GM12875 (cell line): Measurements from ENCODE around the gene CAPN13.

Source experiments
- H3K4me3 ChIP-seq: one replicate; pipeline ENCODE4 v1.5.1; 2011; ENCODE audit warnings: low read depth, low read length, control low read depth
- TF ChIP-seq, protein P1 (sequence below): IDR thresholded peaks from 2 replicates; pipeline ENCODE4 v1.5.1; 2011; ENCODE audit warnings: low read depth, mild to moderate bottlenecking, control low read depth, inconsistent platforms, low read length, moderate library complexity, borderline replicate concordance; ENCODE audit not compliant: insufficient read depth

The CAPN13 gene

DNA sequence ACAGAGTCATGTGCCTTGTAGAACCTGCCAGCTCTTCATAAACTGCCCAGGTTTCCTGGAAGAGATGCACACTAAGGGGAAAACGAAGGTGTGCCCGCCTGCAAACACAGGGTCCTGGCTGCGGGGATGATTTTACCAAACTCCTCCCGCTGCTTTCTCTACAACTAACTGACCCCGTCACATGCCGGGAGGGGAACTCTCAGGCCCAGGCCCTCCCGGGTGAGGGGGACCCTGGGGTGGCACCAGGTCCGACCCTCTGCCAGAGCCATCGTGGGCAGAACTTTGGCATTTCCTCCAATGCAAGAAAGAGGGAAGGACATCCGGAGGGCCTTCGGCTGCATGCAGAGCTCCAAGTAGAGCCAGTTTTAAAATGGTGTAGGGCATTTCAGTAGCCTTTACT lies 28.6 kb downstream of the CAPN13 start:
- no peak overlapping the region for H3K4me3 ChIP-seq
- TF ChIP-seq, protein P1, sequence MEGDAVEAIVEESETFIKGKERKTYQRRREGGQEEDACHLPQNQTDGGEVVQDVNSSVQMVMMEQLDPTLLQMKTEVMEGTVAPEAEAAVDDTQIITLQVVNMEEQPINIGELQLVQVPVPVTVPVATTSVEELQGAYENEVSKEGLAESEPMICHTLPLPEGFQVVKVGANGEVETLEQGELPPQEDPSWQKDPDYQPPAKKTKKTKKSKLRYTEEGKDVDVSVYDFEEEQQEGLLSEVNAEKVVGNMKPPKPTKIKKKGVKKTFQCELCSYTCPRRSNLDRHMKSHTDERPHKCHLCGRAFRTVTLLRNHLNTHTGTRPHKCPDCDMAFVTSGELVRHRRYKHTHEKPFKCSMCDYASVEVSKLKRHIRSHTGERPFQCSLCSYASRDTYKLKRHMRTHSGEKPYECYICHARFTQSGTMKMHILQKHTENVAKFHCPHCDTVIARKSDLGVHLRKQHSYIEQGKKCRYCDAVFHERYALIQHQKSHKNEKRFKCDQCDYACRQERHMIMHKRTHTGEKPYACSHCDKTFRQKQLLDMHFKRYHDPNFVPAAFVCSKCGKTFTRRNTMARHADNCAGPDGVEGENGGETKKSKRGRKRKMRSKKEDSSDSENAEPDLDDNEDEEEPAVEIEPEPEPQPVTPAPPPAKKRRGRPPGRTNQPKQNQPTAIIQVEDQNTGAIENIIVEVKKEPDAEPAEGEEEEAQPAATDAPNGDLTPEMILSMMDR, result no peak

DNA sequence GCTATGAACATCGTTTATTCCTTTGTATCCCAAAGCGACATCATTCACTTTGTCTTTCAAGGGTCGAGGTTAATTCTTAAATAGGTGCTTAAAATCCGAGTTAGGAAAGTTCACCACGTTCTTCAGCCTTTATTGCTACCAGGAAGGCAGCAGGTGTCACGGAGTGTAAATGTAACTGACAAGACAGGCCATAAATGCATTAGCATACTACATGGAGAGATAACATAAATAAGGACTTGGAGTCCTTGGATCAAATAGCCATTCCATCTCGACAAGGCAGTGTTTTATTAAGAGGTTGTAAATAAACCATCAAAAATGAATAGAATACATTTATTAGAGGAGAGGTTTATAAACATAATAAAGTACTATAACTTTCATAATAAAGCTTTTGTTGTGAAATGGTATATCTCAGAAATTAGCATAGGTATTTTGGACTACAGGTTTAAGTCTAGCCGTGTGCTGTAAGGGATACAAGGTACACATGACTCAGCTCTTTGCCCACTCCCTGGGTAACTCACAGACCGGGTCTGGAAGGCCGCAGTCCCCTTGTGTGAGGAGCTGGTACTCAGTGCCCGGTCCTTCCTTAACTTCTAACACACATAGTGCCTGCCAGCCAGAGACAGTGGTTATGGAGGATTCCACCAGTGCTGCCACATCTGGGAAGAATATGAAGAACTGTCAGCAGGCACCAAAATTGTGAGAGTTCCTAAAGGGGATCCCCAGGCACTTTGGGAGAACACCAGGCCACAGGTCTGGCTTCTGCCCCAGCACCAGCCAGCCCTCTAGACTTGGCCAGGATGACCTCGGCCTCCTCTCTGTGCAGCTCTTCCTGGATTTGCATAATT lies 29.4 kb downstream of the CAPN13 start:
- TF ChIP-seq, protein P1, result no peak

DNA sequence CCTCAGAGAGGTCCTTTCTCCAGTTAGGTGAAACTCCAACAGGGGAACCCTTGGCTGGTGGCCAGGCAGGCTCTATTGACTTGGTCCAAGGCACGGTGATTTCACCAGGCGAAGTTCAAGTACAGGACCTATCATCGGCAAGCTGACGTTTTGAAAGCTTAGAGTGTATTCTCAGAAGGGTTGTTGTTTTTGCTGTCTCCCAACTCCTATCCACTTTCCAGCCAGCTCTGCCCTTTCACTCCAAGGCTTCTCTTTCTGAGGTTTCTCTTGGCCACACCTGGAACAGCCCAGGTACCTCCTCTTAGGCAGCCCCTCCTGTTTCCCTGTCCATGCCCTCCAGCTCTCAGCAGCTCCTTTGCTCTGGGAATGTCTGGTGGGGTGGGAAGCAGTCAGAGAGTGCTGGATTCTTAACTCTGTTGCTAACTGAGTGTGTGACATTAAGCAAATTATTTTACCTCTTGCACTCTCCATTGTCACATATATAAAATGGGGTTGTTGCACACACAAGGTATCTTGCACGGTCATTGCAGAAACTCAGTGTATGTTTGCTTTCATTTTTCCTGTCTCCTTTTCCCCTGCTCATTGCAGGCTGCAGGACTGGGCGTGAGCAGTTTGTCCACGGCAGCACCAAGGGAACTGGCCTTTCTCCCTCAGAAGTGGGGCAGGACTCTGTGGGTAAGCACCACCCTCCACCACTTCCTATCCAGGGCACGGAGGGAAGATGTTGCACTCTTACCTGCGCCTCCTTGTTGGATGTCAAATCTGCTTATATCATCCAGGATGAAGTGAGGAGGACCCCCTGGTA lies 30.2 kb downstream of the CAPN13 start:
- TF ChIP-seq, protein P1, result no peak

More for the DNA sequence above, 29.4 kb downstream of the CAPN13 start:
- H3K4me3 ChIP-seq, result no peak overlapping the region

DNA sequence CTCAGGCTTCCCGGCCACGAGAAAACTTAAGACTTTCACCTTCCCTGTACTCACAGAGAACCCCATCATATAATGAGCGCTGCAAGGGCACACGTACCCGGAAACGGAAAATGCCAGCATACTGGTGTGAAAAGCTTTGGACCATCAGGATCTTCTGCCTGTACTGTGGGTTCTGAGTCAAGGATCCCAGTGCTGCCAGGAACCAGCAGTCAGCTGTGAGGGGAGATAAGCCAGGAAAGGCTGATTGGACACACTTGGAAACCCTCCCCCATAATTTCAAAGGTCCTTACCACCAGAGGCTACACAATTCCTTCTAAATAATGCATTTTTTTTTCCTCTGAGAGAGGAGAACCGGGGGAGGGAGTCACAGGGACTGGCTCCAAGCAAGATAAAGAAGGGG lies 31.4 kb downstream of the CAPN13 start:
- TF ChIP-seq, protein P1, result no peak
- no peak overlapping the region for H3K4me3 ChIP-seq

More for the DNA sequence above, 30.2 kb downstream of the CAPN13 start:
- no peak overlapping the region for H3K4me3 ChIP-seq

DNA sequence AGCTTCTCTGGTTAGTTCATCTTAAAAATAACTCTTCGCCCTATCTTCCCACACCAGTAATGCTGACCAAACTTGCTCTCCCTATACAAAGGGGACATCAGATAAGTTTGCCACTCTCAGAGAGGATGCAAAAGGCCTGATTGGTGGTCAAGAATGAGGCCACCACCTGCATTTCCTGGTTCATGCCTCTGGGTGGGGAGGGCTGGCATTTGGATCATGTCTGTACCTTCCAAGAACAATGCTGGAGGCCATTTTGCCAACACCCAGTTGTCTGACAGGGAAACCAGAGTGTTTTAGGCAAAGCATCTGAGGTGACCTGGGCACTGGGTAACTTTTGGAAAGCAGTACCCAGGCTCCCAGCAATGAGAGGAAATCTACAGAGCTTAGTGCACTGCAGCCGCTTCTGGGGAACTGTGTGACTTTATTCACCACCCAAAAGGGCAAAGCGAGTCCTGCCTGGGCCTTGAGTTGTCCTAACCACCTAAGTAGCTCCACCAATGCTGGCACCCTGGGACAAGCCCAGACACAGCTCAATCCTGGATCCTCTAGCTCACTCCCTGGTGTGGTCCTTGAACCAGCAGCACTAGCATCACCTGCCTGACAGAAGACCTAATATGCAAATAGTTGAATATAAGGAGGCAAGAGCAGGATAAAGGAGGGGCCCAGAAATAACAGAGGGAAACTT lies 35.1 kb downstream of the CAPN13 start:
- H3K4me3 ChIP-seq, result no peak overlapping the region
- TF ChIP-seq, protein P1, result no peak

DNA sequence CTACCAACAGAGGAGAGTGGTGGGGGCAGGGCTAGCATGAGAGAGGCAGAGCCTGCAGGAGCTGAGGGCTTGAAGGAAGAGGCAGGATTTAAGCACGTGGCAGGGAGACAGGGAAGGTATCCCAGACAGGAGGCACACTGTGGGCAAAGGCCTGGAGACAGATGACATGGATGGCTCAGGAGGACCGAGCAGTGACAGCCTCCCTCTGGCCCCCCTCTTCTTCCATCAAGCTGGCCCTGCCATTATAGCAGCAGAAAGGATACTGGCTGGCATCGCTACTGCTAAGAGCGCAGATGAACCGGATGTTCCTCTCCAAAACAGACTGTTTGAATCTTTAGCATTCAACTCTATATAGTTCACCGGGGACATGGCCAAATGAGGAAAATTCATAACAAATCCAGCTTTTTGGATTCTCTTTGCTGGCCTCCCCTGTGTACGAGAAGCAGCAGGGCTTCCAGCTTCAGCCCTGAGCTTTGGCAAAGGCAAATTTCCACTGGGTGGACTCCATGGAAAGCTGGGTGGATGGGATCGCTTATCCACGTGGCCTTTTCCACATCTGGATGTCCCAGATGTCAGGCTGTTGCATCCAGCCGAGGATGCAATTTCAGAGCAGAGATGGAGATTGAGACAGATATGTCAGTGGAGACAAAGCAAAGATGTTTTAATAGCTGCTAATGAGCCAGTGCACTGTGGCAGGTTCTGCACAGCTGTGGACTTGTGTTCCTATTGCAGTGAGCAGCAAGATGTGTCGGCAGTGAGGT lies 36.2 kb downstream of the CAPN13 start:
- no peak overlapping the region for H3K4me3 ChIP-seq
- TF ChIP-seq, protein P1, result no peak
